Measurements from ENCODE around the gene CERS6.

Gene CERS6

GRCh38 chr2:168722592-168722991, 266.5 kb downstream of the CERS6 start:
- DNase-seq (ENCODE audit: low spot score) = no peak
- no peak for FAIRE-seq

GRCh38 chr2:168723275-168723899, 267.3 kb downstream of the CERS6 start:
- FAIRE-seq (no peak), DNase-seq (ENCODE audit: low spot score) (no peak)

GRCh38 chr2:168726375-168726774, 270.3 kb downstream of the CERS6 start:
- FAIRE-seq (no peak), DNase-seq (ENCODE audit: low spot score) (no peak)

GRCh38 chr2:168727904-168728470, 271.9 kb downstream of the CERS6 start:
- FAIRE-seq (no peak), DNase-seq (ENCODE audit: low spot score) (no peak)

GRCh38 chr2:168729455-168729854, 273.4 kb downstream of the CERS6 start:
- FAIRE-seq (no peak), DNase-seq (ENCODE audit: low spot score) (no peak)

- FAIRE-seq (no peak), DNase-seq (ENCODE audit: low spot score) (no peak)
Observed at GRCh38 chr2:168730344-168730743, 274.3 kb downstream of the CERS6 start.

- FAIRE-seq (no peak), DNase-seq (ENCODE audit: low spot score) (no peak)
Observed at GRCh38 chr2:168731002-168731401, 274.9 kb downstream of the CERS6 start.

GRCh38 chr2:168731616-168732015, 275.5 kb downstream of the CERS6 start:
- no peak for FAIRE-seq

GRCh38 chr2:168732100-168732499, 276.0 kb downstream of the CERS6 start:
- no peak for FAIRE-seq
- no peak for DNase-seq (ENCODE audit: low spot score)

More at GRCh38 chr2:168731616-168732015, 275.5 kb downstream of the CERS6 start:
- DNase-seq (ENCODE audit: low spot score) = no peak

GRCh38 chr2:168732506-168732905, 276.4 kb downstream of the CERS6 start:
- no peak for FAIRE-seq
- DNase-seq (ENCODE audit: low spot score) = no peak

- DNase-seq (ENCODE audit: low spot score) = no peak
- FAIRE-seq = no peak
Observed at GRCh38 chr2:168734199-168734760, 278.2 kb downstream of the CERS6 start.

- FAIRE-seq = no peak
Observed at GRCh38 chr2:168736649-168737445, 280.8 kb downstream of the CERS6 start.

GRCh38 chr2:168738062-168738461, 282.0 kb downstream of the CERS6 start:
- no peak for FAIRE-seq
- no peak for DNase-seq (ENCODE audit: low spot score)

More at GRCh38 chr2:168736649-168737445, 280.8 kb downstream of the CERS6 start:
- no peak for DNase-seq (ENCODE audit: low spot score)

GRCh38 chr2:168740360-168740759, 284.3 kb downstream of the CERS6 start:
- no peak for DNase-seq (ENCODE audit: low spot score)
- no peak for FAIRE-seq

- no peak for FAIRE-seq
- no peak for DNase-seq (ENCODE audit: low spot score)
Observed at GRCh38 chr2:168740788-168741187, 284.7 kb downstream of the CERS6 start.

GRCh38 chr2:168742258-168742932, 286.3 kb downstream of the CERS6 start:
- DNase-seq (ENCODE audit: low spot score) (no peak), FAIRE-seq (no peak)

- no peak for DNase-seq (ENCODE audit: low spot score)
- no peak for FAIRE-seq
Observed at GRCh38 chr2:168744844-168745243, 288.8 kb downstream of the CERS6 start.

GRCh38 chr2:168748461-168748860, 292.4 kb downstream of the CERS6 start:
- no peak for FAIRE-seq

GRCh38 chr2:168749297-168749696, 293.2 kb downstream of the CERS6 start:
- no peak for FAIRE-seq
- DNase-seq (ENCODE audit: low spot score) = no peak

More at GRCh38 chr2:168748461-168748860, 292.4 kb downstream of the CERS6 start:
- no peak for DNase-seq (ENCODE audit: low spot score)

GRCh38 chr2:168751104-168751740, 295.1 kb downstream of the CERS6 start:
- no peak for FAIRE-seq

GRCh38 chr2:168752361-168752760, 296.3 kb downstream of the CERS6 start:
- FAIRE-seq (no peak), DNase-seq (ENCODE audit: low spot score) (no peak)

More at GRCh38 chr2:168751104-168751740, 295.1 kb downstream of the CERS6 start:
- no peak for DNase-seq (ENCODE audit: low spot score)

Data from RCC 7860 (cell line).